ENCODE results near the gene TMC7. TPM values are rescaled to one million over a fixed set of nuclear protein-coding genes. Genes with fewer than 3 reads are reported as not detected.

Gene TMC7
- total and polyA plus RNA-seq, 2 of the 13 experiments (the other 11 are each of a cell fraction or from before 2014, with no cell fraction given): 1.2 to 5.1 TPM

DNA sequence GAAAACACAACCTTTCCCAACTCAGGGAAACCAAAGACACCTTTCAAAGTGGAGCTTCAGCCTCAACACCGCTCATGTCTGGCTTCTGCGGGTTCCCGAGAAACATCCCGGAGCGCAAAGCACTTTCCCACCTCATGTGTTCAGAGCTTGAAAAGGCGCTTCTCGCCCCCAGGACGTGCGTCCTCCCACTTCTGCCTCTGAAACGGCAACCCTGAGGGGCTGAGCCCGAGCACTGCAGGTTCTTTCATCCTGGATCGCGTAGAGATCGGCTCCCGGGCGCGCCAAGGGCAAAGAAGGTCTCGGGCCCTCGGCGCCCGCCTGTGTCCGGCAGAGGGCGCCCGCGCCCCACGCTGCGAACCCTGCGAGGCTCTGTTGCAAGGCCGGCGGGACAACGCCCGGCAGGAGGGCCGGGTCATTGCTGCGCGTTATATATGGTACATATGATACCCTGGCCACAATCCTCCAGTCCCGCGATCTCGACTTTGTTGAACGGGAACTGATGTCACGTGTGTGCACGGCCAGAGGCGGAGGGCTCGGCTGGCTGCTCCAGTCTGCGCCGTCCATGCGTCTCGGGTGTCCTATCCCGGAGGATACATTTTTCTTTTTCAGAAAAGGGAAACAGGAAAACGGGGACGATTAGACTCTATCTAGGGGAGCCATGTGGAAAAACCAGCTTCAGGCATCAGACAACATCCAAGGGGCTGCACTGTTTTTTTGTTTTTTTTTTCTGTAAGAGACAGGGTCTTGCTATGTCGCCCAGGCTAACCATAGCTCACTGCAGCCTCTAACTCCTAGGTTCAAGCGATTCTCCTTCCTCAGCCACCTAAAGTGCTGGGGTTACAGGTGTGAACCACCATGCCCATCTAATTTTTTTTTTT is 102.8 kb downstream of the TMC7 start (continued):
- TF ChIP-seq, protein P1, sequence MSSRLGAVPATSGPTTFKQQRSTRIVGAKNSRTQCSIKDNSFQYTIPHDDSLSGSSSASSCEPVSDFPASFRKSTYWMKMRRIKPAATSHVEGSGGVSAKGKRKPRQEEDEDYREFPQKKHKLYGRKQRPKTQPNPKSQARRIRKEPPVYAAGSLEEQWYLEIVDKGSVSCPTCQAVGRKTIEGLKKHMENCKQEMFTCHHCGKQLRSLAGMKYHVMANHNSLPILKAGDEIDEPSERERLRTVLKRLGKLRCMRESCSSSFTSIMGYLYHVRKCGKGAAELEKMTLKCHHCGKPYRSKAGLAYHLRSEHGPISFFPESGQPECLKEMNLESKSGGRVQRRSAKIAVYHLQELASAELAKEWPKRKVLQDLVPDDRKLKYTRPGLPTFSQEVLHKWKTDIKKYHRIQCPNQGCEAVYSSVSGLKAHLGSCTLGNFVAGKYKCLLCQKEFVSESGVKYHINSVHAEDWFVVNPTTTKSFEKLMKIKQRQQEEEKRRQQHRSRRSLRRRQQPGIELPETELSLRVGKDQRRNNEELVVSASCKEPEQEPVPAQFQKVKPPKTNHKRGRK (CRISPR knock-in tag; IDR thresholded peaks at IDR 0.05): no peak
- TF ChIP-seq CCDC6 (CRISPR knock-in tag; IDR thresholded peaks at IDR 0.05): no peak
- TF ChIP-seq ATF1 (CRISPR knock-in tag; IDR thresholded peaks at IDR 0.05): no peak
- TF ChIP-seq BRCA1 (CRISPR knock-in tag; IDR thresholded peaks at IDR 0.05): peak; percentile 95
- TF ChIP-seq, protein P2, sequence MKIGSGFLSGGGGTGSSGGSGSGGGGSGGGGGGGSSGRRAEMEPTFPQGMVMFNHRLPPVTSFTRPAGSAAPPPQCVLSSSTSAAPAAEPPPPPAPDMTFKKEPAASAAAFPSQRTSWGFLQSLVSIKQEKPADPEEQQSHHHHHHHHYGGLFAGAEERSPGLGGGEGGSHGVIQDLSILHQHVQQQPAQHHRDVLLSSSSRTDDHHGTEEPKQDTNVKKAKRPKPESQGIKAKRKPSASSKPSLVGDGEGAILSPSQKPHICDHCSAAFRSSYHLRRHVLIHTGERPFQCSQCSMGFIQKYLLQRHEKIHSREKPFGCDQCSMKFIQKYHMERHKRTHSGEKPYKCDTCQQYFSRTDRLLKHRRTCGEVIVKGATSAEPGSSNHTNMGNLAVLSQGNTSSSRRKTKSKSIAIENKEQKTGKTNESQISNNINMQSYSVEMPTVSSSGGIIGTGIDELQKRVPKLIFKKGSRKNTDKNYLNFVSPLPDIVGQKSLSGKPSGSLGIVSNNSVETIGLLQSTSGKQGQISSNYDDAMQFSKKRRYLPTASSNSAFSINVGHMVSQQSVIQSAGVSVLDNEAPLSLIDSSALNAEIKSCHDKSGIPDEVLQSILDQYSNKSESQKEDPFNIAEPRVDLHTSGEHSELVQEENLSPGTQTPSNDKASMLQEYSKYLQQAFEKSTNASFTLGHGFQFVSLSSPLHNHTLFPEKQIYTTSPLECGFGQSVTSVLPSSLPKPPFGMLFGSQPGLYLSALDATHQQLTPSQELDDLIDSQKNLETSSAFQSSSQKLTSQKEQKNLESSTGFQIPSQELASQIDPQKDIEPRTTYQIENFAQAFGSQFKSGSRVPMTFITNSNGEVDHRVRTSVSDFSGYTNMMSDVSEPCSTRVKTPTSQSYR (CRISPR knock-in tag; IDR thresholded peaks at IDR 0.05; ENCODE audit: borderline replicate concordance): no peak; the same call in 1 of the 2 replicates
- 0 out of 2 replicates have a peak, but pooled peaks have one; percentile 40 for TF ChIP-seq ZNF772 (CRISPR knock-in tag; IDR thresholded peaks at IDR 0.05)
- TF ChIP-seq, protein P3, sequence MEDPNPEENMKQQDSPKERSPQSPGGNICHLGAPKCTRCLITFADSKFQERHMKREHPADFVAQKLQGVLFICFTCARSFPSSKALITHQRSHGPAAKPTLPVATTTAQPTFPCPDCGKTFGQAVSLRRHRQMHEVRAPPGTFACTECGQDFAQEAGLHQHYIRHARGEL (CRISPR knock-in tag; IDR thresholded peaks at IDR 0.05): peak; percentile 89; the same call in 1 of the 2 replicates
- TF ChIP-seq, protein P4, sequence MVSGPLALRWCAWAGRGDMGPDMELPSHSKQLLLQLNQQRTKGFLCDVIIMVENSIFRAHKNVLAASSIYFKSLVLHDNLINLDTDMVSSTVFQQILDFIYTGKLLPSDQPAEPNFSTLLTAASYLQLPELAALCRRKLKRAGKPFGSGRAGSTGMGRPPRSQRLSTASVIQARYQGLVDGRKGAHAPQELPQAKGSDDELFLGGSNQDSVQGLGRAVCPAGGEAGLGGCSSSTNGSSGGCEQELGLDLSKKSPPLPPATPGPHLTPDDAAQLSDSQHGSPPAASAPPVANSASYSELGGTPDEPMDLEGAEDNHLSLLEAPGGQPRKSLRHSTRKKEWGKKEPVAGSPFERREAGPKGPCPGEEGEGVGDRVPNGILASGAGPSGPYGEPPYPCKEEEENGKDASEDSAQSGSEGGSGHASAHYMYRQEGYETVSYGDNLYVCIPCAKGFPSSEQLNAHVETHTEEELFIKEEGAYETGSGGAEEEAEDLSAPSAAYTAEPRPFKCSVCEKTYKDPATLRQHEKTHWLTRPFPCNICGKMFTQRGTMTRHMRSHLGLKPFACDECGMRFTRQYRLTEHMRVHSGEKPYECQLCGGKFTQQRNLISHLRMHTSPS (CRISPR knock-in tag; IDR thresholded peaks at IDR 0.05; ENCODE audit: low read depth): no peak; the same call in 1 of the 2 replicates
- TF ChIP-seq, protein P5, sequence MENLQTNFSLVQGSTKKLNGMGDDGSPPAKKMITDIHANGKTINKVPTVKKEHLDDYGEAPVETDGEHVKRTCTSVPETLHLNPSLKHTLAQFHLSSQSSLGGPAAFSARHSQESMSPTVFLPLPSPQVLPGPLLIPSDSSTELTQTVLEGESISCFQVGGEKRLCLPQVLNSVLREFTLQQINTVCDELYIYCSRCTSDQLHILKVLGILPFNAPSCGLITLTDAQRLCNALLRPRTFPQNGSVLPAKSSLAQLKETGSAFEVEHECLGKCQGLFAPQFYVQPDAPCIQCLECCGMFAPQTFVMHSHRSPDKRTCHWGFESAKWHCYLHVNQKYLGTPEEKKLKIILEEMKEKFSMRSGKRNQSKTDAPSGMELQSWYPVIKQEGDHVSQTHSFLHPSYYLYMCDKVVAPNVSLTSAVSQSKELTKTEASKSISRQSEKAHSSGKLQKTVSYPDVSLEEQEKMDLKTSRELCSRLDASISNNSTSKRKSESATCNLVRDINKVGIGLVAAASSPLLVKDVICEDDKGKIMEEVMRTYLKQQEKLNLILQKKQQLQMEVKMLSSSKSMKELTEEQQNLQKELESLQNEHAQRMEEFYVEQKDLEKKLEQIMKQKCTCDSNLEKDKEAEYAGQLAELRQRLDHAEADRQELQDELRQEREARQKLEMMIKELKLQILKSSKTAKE (CRISPR knock-in tag; IDR thresholded peaks at IDR 0.05; ENCODE audit: borderline replicate concordance): no peak
- peak; percentile 21; the same call in 1 of the 2 replicates for TF ChIP-seq RAD51 (IDR thresholded peaks at IDR 0.05; ENCODE audit: borderline replicate concordance)
- TF ChIP-seq, protein P6, sequence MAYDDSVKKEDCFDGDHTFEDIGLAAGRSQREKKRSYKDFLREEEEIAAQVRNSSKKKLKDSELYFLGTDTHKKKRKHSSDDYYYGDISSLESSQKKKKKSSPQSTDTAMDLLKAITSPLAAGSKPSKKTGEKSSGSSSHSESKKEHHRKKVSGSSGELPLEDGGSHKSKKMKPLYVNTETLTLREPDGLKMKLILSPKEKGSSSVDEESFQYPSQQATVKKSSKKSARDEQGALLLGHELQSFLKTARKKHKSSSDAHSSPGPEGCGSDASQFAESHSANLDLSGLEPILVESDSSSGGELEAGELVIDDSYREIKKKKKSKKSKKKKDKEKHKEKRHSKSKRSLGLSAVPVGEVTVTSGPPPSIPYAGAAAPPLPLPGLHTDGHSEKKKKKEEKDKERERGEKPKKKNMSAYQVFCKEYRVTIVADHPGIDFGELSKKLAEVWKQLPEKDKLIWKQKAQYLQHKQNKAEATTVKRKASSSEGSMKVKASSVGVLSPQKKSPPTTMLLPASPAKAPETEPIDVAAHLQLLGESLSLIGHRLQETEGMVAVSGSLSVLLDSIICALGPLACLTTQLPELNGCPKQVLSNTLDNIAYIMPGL (CRISPR knock-in tag; IDR thresholded peaks at IDR 0.05; ENCODE audit: borderline replicate concordance in 1 of 2, low read depth in 1 of 2): peak; percentile 98
- no peak for TF ChIP-seq SOX6 (IDR thresholded peaks at IDR 0.05)
- TF ChIP-seq SOX6 (CRISPR knock-in tag; IDR thresholded peaks at IDR 0.05): peak; percentile 86
- TF ChIP-seq, protein P7, sequence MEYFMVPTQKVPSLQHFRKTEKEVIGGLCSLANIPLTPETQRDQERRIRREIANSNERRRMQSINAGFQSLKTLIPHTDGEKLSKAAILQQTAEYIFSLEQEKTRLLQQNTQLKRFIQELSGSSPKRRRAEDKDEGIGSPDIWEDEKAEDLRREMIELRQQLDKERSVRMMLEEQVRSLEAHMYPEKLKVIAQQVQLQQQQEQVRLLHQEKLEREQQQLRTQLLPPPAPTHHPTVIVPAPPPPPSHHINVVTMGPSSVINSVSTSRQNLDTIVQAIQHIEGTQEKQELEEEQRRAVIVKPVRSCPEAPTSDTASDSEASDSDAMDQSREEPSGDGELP (IDR thresholded peaks at IDR 0.05; ENCODE audit: borderline replicate concordance, low read depth): no peak
- TF ChIP-seq NFYB (CRISPR knock-in tag; IDR thresholded peaks at IDR 0.05): peak; percentile 33; the same call in 1 of the 2 replicates
- TF ChIP-seq U2AF2 (IDR thresholded peaks at IDR 0.05; ENCODE audit: low read depth, low read length): no peak
